Activated CD4-positive, CD25-positive, alpha-beta regulatory T cell treated with anti-CD3 and anti-CD28 coated beads, Interleukin-2, amount 50 U/mL, for 72 hours (primary cell): ENCODE results near the gene UQCRC2.
"Not testable (repeated sequence)": the region's sequence is repeated elsewhere in the genome, so short reads cannot be mapped to it uniquely, and the experiment has no call there.

Experiments
- DNase-seq: peaks from one replicate; pipeline ENCODE4 v3.0.0; 2021

UQCRC2 gene

GRCh38 chr16:21952793-21953540 is at the start of gene UQCRC2:
UQCRC2 (plus strand) TSS chr16:21953361; CDS start chr16:21953424, 63 bp downstream.
- DNase-seq, result peak; percentile 85

- DNase-seq, result not testable (repeated sequence)
Measured at GRCh38 chr16:21932650-21933049, 20.5 kb upstream of the UQCRC2 start.

GRCh38 chr16:21933316-21933715 is 19.8 kb upstream of the UQCRC2 start:
- DNase-seq, result not testable (repeated sequence)

- DNase-seq, result not testable (repeated sequence)
Measured at GRCh38 chr16:21933790-21934189, 19.4 kb upstream of the UQCRC2 start.

- not testable (repeated sequence) for DNase-seq
Measured at GRCh38 chr16:21936216-21936615, 16.9 kb upstream of the UQCRC2 start.

- no peak for DNase-seq
Measured at GRCh38 chr16:21937336-21937829, 15.8 kb upstream of the UQCRC2 start.

- no peak for DNase-seq
Measured at GRCh38 chr16:21940570-21940969, 12.6 kb upstream of the UQCRC2 start.

- no peak for DNase-seq
Measured at GRCh38 chr16:21943571-21943970, 9.6 kb upstream of the UQCRC2 start.

GRCh38 chr16:21946889-21947635 is 6.1 kb upstream of the UQCRC2 start:
- DNase-seq, result no peak

- no peak for DNase-seq
Measured at GRCh38 chr16:21949713-21950260, 3.4 kb upstream of the UQCRC2 start.

GRCh38 chr16:21950782-21951521 is 2.2 kb upstream of the UQCRC2 start:
- no peak for DNase-seq

- peak; percentile 70 for DNase-seq
Measured at GRCh38 chr16:21952040-21952792, 945 bp upstream of the UQCRC2 start.

GRCh38 chr16:21953541-21953902 is 361 bp downstream of the UQCRC2 start:
- no peak for DNase-seq

GRCh38 chr16:21957714-21958346 is 4.7 kb downstream of the UQCRC2 start:
- no peak for DNase-seq

GRCh38 chr16:21959050-21959449 is 5.9 kb downstream of the UQCRC2 start:
- no peak for DNase-seq

- no peak for DNase-seq
Measured at GRCh38 chr16:21962475-21962874, 9.3 kb downstream of the UQCRC2 start.

- DNase-seq, result no peak
Measured at GRCh38 chr16:21963887-21964286, 10.7 kb downstream of the UQCRC2 start.

- no peak for DNase-seq
Measured at GRCh38 chr16:21964353-21964752, 11.2 kb downstream of the UQCRC2 start.

- no peak for DNase-seq
Measured at GRCh38 chr16:21971856-21972255, 18.7 kb downstream of the UQCRC2 start.

- no peak for DNase-seq
Measured at GRCh38 chr16:21973945-21974344, 20.8 kb downstream of the UQCRC2 start.

- no peak for DNase-seq
Measured at GRCh38 chr16:21980032-21980431, 26.9 kb downstream of the UQCRC2 start.

GRCh38 chr16:21982108-21982507 is 28.9 kb downstream of the UQCRC2 start:
- no peak for DNase-seq
